HG02763 (cell line): ENCODE measurements around the gene ACTR1A.

Experiments
- ATAC-seq: cut with Tn5 transposase; IDR thresholded peaks from one replicate; pipeline ENCODE4 v1.9.1; 2021; ENCODE audit warnings: mild to moderate bottlenecking, moderate library complexity; ENCODE audit not compliant: unreplicated experiment

Gene ACTR1A

DNA sequence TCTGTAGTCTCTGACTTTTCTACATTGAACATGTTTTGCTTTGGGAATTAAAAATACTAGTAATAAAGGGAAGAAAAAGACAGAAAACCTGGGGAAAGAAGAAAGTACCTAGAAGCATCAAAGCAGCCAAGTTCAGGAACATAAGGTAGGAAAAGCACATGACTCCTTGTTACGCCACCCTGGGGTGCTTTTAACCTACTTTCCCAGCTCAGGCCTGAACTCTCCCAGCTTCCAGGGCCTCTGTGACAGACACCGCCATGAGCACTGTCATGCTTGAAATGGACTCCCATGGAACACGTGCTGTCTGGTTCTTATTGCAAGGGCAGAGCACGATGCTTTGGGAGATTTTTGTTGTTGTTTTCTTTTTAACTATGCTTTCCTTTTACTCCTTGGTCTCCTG is 11.4 kb downstream of the ACTR1A start:
- ATAC-seq: no peak

DNA sequence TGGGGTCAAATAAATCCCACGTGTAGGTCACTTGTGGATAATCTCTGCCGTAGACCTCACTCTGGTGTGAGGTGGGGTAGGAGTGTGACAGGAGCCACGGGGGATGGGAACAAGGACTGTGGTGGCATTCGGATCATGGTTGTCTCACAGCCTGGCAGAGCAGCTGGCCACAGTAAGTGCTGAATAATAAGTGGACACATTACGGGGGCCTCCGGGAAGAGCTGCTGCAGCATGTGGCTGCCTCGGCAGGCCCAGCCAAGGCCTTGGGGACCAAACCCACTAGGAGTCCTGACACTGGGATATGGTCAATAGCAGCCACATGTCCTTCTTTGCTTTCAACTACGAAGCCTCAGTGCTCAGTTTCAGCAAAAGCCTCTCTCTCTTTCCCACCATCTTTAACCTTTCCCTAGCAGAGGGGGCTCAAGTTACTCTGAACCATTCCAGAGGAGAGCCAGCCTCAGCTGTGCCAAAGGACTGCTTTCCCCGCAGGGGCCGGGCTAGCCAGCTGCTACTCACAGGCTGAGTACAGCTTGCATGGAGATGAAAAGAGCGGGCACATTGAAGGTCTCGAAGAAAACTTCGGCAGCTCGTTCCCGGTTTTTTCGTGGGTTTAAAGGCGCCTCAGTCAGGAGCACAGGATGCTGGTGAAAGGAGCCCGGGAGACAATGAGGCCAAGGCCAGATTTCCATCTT is 17.3 kb downstream of the ACTR1A start:
- ATAC-seq: no peak

GRCh38 chr10:102484021-102484420 is 18.5 kb downstream of the ACTR1A start:
- ATAC-seq: no peak

GRCh38 chr10:102480396-102480795 is 22.1 kb downstream of the ACTR1A start:
- ATAC-seq: no peak

DNA sequence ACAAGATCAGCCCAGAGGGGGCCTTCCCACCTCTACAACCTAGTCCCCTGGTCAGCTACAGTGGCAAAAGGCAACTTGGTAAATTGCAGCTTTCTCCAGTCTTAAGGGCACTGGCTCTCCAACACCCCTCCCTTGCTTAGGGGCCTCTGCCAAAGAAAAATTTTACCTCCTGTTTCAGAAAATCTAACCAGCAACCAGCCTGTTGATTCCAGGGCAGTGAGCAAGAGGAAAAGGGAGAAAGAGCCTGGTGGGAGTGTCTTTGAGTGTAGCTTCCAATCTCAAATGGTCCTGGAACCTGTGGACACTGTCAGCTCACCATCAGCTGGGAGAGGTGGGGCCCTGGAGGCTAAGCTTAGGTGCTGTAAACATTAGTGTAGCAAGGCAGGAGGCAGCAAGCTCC is 22.9 kb downstream of the ACTR1A start:
- no peak for ATAC-seq

GRCh38 chr10:102476466-102477141 is 25.9 kb downstream of the ACTR1A start:
- ATAC-seq: no peak

DNA sequence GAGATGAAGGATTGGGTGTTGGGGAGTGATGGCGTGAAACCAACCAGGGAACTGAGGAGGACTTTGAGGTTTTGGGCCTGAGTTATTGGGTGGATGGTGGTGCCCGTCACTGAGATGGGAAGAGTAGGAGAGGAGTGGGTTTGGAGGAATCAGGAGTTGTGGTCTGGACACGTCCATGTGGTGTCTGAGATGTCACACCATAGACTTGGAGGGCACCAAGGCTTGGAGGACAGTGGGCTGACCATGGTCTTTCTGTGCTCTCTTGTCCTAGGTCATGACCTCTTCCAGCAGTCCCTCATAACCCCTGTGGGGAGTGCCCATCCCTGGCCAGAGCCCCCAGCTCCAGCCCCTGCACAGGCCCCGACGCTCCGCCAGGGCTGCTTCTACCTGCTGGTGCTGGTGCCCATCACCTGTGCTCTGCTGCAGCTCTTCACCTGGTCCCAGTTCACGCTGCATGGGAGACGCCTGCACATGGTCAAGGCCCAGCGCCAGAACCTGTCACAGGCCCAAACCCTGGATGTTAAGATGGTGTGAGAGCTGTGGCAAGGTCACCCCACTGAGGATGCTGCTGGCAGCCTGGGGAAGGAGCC is 27.0 kb downstream of the ACTR1A start:
- no peak for ATAC-seq

DNA sequence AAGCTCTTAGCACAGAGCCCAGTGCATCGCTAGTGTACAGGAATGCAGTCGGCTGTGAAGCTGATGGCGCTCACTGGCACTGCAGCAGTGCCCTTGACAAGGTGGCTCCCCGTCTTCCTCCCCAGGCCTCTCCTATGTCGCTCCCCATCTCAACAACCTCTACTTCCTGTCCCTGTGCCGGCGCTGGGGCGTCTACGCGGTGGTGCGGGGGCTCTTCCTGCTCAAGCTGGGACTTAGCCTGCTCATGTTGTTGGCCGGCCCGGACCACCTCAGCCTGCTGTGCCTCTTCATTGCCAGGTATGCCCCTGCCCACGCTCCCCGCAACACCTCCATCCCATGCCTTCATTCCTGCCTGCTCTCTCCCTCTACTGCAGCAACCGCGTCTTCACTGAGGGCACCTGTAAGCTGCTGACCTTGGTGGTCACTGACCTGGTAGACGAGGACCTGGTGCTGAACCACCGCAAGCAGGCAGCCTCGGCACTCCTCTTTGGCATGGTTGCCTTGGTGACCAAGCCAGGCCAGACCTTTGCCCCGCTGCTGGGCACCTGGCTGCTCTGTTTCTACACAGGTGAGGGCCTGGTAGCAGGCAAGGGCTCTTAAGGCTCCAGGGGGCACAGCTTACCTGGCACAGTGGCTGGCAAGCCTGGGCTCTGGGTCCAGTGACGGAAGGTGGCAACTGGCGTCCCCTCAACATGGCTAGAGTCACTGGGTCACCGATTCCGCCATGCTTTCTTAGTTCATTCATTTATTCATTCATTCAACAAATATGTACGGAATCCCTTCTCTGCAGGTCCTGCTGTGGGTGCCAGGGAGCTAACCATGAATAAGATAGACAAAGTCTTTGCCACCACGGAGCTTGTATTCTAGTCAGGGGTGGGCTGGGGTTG is 28.8 kb downstream of the ACTR1A start:
- no peak for ATAC-seq

DNA sequence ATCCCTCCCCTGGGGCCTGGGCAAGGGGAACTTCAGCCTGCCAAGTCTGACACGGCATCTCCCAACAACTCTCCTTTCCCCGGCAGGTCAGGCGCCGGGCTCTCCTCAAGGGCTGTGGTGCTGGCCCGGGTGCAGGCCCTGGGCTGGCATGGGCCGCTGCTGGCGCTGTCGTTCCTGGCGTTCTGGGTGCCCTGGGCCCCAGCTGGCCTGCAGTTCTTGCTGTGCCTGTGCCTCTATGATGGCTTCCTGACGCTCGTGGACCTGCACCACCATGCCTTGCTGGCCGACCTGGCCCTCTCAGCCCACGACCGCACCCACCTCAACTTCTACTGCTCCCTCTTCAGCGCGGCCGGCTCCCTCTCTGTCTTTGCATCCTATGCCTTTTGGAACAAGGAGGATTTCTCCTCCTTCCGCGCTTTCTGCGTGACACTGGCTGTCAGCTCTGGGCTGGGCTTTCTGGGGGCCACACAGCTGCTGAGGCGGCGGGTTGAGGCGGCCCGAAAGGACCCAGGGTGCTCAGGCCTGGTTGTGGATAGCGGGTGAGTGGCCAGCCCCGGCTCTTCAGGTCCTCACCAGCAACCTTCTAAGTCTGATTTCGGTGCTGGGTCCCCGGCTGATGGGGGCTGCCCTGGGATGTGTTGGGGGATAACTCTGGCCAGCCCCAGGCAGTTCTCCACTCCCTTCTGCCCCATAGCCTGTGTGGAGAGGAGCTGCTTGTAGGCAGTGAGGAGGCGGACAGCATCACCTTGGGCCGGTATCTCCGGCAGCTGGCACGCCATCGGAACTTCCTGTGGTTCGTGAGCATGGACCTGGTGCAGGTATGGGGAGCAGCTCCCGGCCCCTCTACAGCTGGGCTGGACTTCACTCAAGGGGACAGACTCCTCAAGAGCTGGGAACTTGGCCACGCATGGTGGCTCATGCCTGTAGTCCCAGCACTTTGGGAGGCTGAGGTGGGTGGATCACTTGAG is 31.6 kb downstream of the ACTR1A start:
- ATAC-seq: no peak

GRCh38 chr10:102468683-102469082 is 33.8 kb downstream of the ACTR1A start:
- ATAC-seq: no peak

DNA sequence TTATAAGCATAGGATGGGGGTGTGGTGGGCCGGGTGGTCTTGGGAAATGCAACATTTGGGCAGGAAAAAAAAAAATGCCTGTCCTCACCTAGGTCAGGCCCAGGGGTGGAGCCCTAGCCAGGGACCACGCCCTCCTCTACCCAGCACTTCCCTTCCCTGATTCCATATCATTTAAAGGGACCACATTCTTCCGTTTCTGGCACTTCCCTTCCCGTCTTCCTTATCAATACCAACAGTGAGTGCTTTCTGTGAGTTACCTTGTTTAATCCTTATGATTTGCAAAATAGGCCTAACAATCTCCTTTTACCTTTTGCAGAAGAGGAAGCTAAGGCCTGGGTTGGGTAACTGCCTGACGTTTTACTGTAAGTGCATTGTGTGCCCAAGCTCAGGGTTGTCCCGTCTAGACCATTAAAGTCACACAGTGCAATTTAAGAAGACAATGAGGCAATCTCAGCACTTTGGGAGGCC is 34.5 kb downstream of the ACTR1A start:
- ATAC-seq: no peak

DNA sequence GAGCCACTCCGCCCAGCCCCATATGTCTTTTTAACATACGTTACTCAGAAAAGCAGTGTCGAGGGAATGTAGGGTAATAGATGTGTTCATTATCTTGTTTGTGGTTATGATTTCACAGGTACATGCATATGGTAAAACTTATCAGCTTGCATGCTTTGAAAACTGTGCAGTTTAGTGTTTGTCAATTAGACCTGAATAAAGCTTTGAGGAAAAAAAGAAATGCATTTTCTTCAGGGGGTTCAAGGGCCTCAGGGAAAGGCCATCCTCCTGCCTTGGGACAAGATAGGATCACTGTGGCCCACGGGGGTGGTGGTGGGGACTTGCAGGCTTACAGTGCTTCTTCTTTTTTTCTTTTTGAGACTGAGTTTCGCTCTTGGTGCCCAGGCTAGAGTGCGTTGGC is 35.2 kb downstream of the ACTR1A start:
- no peak for ATAC-seq

DNA sequence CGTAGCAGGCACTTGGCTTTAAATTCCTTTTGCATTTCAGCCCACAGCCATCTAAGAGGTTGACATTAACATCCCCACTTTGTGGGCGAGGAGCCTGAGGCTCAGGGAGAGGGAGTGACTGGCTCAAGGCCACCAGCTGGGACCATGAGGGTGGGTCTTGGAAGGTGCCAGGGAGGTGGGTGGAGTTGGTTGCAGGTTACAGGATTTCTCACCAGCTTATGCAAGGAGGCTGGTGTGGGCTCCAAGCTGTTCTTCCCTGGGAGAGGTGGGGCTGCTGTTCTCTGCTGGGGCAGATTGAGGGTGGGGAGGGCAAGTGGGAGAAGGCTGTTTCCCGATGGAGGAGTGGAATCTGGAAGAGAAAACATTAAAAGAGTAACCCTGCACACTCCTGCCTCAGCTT is 37.0 kb downstream of the ACTR1A start:
- ATAC-seq: no peak

DNA sequence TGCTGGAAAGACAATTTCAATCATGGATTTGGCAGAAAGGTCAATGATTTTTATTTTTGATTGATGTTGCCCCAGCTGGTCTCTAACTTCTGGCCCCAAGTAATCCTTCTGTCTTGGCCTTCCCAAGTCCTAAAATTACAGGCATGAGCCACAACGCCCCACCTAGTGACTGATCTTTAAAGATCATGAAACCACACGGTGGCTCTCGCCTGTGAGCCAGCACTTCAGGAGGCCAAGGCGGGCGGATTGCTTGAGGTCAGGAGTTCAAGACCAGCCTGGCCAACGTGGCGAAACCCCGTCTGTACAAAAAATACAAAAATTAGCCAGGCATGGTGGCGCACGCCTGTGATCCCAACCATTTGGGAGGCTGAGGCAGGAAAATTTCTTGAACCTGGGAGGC is 38.5 kb downstream of the ACTR1A start:
- no peak for ATAC-seq

- no peak for ATAC-seq
These were observed 39.9 kb downstream of the ACTR1A start for GRCh38 chr10:102462512-102463054.

GRCh38 chr10:102461187-102462054 is 41.1 kb downstream of the ACTR1A start:
- ATAC-seq: peak; percentile 91

DNA sequence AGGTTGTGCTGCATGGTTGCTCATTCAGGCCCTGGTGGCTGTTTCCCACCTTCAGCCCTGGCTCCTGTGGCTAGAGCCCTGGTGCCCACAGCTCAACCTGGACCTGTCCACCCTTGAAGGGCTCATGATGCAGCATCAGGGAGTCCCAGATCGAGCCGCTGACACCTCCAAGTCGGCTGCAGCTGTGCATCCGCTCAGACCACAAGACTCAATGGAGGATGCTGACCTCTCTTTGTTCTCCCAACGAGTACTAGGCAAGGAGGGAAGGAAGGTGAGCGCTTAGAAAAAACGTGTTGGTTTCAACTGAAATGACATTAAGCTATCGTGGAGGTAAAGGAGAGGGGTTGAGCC is 41.7 kb downstream of the ACTR1A start:
- peak; percentile 16 for ATAC-seq

- ATAC-seq: no peak
These were observed 43.9 kb downstream of the ACTR1A start for GRCh38 chr10:102458656-102459055.

GRCh38 chr10:102457591-102458150 is 44.8 kb downstream of the ACTR1A start:
- no peak for ATAC-seq
